Measurements from ENCODE around the gene PODXL.

- TF ChIP-seq POLR2A (IDR thresholded peaks at IDR 0.05) (no peak), CTCF (IDR thresholded peaks at IDR 0.05) (no peak)
These were observed 18.9 kb downstream of the PODXL start for GRCh38 chr7:131537571-131537978.

All from heart left ventricle (tissue), 13 donors.